Adipocyte (in vitro differentiated cells): ENCODE results near the gene MAEA.

Source experiments
- DNase-seq: peaks from one replicate; pipeline ENCODE4 v3.0.0-alpha.2; 2015; ENCODE audit warnings: low read depth
- H3K27me3 ChIP-seq: replicated peaks from 2 replicates; pipeline ENCODE4 v1.7.0; 2013; ENCODE audit warnings: mild to moderate bottlenecking, low read length, moderate library complexity; ENCODE audit not compliant: control insufficient read depth, insufficient read depth
- H3K36me3 ChIP-seq: 2 replicates; pipeline ENCODE4 v1.7.0; 2013; ENCODE audit warnings: low read length, mild to moderate bottlenecking, moderate library complexity; ENCODE audit not compliant: control insufficient read depth, insufficient read depth, severe bottlenecking
- H3K4me1 ChIP-seq: 2 replicates; pipeline ENCODE4 v1.7.0; 2013; ENCODE audit warnings: mild to moderate bottlenecking, low read length, moderate library complexity; ENCODE audit not compliant: control insufficient read depth, insufficient read depth
- H3K4me3 ChIP-seq: 2 replicates; pipeline ENCODE4 v1.7.0; 2013; ENCODE audit warnings: mild to moderate bottlenecking, low read length, moderate library complexity
- H3K9ac ChIP-seq: 2 replicates; pipeline ENCODE4 v1.7.0; 2013; ENCODE audit warnings: mild to moderate bottlenecking, low read length, moderate library complexity
- H3K9me3 ChIP-seq: 2 replicates; pipeline ENCODE4 v1.7.0; 2013; ENCODE audit warnings: mild to moderate bottlenecking, low read length, moderate library complexity; ENCODE audit not compliant: control insufficient read depth

Gene MAEA

DNA sequence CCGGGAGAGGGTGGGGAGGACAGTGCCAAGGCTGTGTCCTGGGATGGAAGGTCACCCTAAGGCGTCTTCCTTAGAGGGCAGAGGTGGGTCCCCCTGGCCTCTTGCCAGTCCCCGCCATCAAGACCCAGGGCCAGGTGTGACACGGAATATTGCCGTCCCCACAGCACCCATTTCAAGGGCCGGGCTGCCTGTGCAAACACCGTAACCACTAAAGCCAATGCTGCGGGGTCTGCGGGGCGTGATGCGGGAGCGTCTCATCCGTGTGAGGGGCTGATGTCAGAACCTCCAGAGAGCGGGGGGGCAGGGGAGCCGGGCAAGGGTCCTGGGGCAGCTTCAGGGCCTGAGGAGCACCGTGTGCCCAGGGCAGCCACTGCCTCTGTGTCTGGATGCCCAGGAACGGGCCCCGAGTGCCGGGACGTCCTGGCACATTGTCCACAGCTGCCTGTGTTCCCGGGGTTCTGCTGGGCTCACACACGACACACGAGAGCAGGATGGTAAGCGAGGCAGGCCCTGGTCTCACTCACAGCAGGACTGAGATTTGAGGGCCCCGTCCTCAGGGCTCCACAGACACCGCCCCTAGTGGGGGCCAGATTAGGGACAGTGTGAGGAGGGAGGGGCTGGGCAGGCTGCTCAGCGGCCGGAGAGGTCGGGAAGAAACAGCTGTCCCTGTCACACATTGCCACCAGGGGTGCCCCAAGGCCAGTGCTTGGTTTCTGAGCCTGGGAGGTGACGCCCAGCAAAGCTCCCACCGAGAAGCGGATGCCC is 87.3 kb downstream of the MAEA start:
- Histone ChIP-seq H3K4me3 (no peak overlapping the region), H3K36me3 (peaks cover 27% of the 10 kb centered on the region), H3K4me1 (no peaks in the 10 kb centered on the region), H3K9me3 (no peaks in the 10 kb centered on the region), H3K9ac (no peak overlapping the region), H3K27me3 (no peaks in the 10 kb centered on the region)
- DNase-seq: no peak

DNA sequence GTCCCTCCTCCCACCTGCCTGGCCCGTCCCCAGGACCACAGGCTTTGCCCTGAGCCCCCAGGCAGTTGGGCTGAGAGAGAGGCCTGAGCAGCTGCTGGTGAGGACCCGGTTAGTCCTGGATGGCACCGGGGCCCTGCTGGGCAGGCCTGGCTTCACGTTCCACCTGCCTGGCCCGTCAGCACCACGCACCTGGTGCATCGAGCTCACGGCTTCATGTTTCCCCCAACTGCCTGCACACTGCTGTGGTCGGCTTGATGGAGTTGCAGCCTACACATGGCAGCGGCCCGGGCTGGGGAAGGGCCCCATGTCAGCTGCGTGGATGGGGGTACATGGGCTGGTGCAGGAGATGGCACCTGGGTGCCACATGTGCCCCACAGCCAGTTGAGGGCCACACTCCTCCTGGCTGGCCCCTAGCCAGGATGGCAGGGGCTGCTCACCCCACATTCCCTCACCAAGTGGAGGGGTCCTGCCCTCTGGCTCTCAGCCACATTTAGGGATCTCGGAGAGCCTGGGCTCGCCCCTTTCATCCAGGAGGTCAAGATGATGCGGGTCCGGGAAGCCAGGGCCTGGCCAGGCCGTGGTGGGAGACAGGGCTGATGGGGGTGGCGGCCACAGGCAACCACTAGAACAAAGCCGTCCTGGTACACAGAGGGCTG is 88.0 kb downstream of the MAEA start:
- peaks cover 27% of the 10 kb centered on the region for H3K36me3 ChIP-seq
- H3K4me1 ChIP-seq: no peaks in the 10 kb centered on the region
- no peaks in the 10 kb centered on the region for H3K27me3 ChIP-seq
- no peak for DNase-seq
- no peaks in the 10 kb centered on the region for H3K9me3 ChIP-seq
- no peak overlapping the region for H3K4me3 ChIP-seq
- no peak overlapping the region for H3K9ac ChIP-seq

GRCh38 chr4:1378559-1379231 is 89.0 kb downstream of the MAEA start:
- no peaks in the 10 kb centered on the region for H3K9me3 ChIP-seq
- no peak overlapping the region for H3K4me3 ChIP-seq
- DNase-seq: no peak
- H3K27me3 ChIP-seq: no peaks in the 10 kb centered on the region
- H3K36me3 ChIP-seq: peaks cover 25% of the 10 kb centered on the region
- H3K4me1 ChIP-seq: no peaks in the 10 kb centered on the region
- no peak overlapping the region for H3K9ac ChIP-seq

- DNase-seq: no peak
- Histone ChIP-seq H3K9me3 (no peaks in the 10 kb centered on the region), H3K9ac (no peak overlapping the region), H3K4me1 (no peaks in the 10 kb centered on the region), H3K36me3 (peaks cover 27% of the 10 kb centered on the region), H3K4me3 (no peak overlapping the region), H3K27me3 (no peaks in the 10 kb centered on the region)
Measured at GRCh38 chr4:1379351-1379781, 89.7 kb downstream of the MAEA start.

GRCh38 chr4:1379801-1380331 is 90.2 kb downstream of the MAEA start:
- Histone ChIP-seq H3K27me3 (no peaks in the 10 kb centered on the region), H3K36me3 (peaks cover 22% of the 10 kb centered on the region), H3K9ac (no peak overlapping the region), H3K4me3 (no peak overlapping the region), H3K9me3 (no peaks in the 10 kb centered on the region), H3K4me1 (no peaks in the 10 kb centered on the region)
- no peak for DNase-seq

DNA sequence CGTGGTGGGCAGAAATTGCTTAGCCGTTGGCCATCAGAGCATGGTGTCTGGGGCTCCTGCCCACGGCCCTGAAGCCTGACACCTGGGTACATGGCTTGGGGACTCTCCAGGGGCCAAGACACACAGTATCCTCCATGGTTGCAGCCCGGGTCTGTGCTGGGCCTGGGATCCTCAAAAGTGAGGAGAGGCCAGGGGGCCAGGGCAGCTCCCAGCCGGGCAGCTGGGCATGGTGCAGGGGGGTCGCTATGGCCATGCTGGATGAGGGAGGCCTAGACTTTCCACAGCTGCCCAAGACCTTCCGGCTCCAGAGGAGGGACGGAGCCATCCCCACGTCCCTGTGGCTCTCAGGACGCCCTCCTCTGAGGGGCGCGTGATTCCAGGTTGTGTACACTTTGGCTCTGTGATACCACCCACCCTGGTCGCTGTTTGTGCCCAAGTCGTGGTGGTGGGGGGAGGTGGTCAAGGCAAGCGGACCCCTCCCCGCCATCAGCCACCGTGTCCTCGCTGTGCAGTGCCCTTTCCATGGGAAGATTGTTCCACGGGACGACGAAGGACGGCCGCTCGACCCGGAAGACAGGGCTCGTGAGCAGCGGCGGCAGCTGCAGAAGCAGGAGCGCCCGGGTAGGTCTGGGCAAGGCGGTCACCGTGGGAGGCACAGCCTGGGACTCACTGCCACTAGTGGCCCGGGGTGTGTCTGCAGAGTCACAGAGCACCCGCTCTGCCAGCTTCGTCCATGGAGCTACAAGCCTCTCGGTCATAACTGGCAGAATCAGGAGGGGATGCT is 90.9 kb downstream of the MAEA start:
- no peak for DNase-seq
- no peak overlapping the region for H3K9ac ChIP-seq

GRCh38 chr4:1381181-1381621 is 91.5 kb downstream of the MAEA start:
- Histone ChIP-seq H3K36me3 (peaks cover 20% of the 10 kb centered on the region), H3K9me3 (no peaks in the 10 kb centered on the region), H3K27me3 (no peaks in the 10 kb centered on the region), H3K9ac (no peak overlapping the region), H3K4me3 (no peak overlapping the region), H3K4me1 (no peaks in the 10 kb centered on the region)
- DNase-seq: no peak

More for the DNA sequence above, 90.9 kb downstream of the MAEA start:
- H3K4me3 ChIP-seq: no peak overlapping the region
- no peaks in the 10 kb centered on the region for H3K9me3 ChIP-seq
- H3K27me3 ChIP-seq: no peaks in the 10 kb centered on the region
- peaks cover 17% of the 10 kb centered on the region for H3K36me3 ChIP-seq
- H3K4me1 ChIP-seq: no peaks in the 10 kb centered on the region

GRCh38 chr4:1381944-1382541 is 92.4 kb downstream of the MAEA start:
- peaks cover 25% of the 10 kb centered on the region for H3K36me3 ChIP-seq
- no peaks in the 10 kb centered on the region for H3K9me3 ChIP-seq
- no peaks in the 10 kb centered on the region for H3K27me3 ChIP-seq
- no peak overlapping the region for H3K9ac ChIP-seq
- DNase-seq: no peak
- H3K4me3 ChIP-seq: no peak overlapping the region
- H3K4me1 ChIP-seq: no peaks in the 10 kb centered on the region

GRCh38 chr4:1382776-1383727 is 93.4 kb downstream of the MAEA start:
- Histone ChIP-seq H3K4me3 (no peak overlapping the region), H3K9ac (no peak overlapping the region), H3K4me1 (no peaks in the 10 kb centered on the region), H3K27me3 (no peaks in the 10 kb centered on the region), H3K9me3 (no peaks in the 10 kb centered on the region), H3K36me3 (peaks cover 31% of the 10 kb centered on the region)
- DNase-seq: no peak
